IMR-90 (cell line): ENCODE measurements around the gene ERVMER34-1.

ENCODE experiments used
- CEBPB ChIP-seq: IDR thresholded peaks from 2 replicates; pipeline ENCODE4 v1.6.1; 2012; ENCODE audit warnings: low read depth, low read length, improper control_type of control experiment
- CTCF ChIP-seq: conservative IDR thresholded peaks from 2 replicates; pipeline ENCODE4 v1.5.1; 2012; ENCODE audit warnings: mild to moderate bottlenecking, low read depth, low read length, improper control_type of control experiment
- MAFK ChIP-seq: IDR thresholded peaks from 2 replicates; pipeline ENCODE4 v1.6.1; 2012; ENCODE audit warnings: low read depth, low read length, improper control_type of control experiment
- MXI1 ChIP-seq: IDR thresholded peaks from 2 replicates; pipeline ENCODE4 v1.6.1; 2012; ENCODE audit warnings: low read depth, mild to moderate bottlenecking, low read length, moderate library complexity, borderline replicate concordance
- POLR2A ChIP-seq: IDR thresholded peaks from 2 replicates; pipeline ENCODE4 v1.6.1; 2012; ENCODE audit warnings: mild to moderate bottlenecking, low read depth, low read length
- RCOR1 ChIP-seq: IDR thresholded peaks from 2 replicates; pipeline ENCODE4 v1.6.1; 2012; ENCODE audit warnings: mild to moderate bottlenecking, low read length, improper control_type of control experiment; ENCODE audit not compliant: insufficient replicate concordance
- RFX5 ChIP-seq: IDR thresholded peaks from 2 replicates; pipeline ENCODE4 v1.8.0; 2012; ENCODE audit warnings: low read depth, mild to moderate bottlenecking, low read length, moderate library complexity
- SMC3 ChIP-seq: fragments of 150-350 bp; IDR thresholded peaks from 2 replicates; pipeline ENCODE4 v1.6.1; 2016; ENCODE audit warnings: low read depth, mild to moderate bottlenecking, antibody characterized with exemption, low read length, moderate library complexity
- USF2 ChIP-seq: fragments of 150-350 bp; IDR thresholded peaks from 2 replicates; pipeline ENCODE4 v1.6.1; 2017; ENCODE audit warnings: mild to moderate bottlenecking, antibody characterized with exemption, low read length, low read depth

- TF ChIP-seq CTCF (no peak), USF2 (no peak), MAFK (no peak), POLR2A (no peak), SMC3 (no peak), MXI1 (no peak), CEBPB (no peak), RFX5 (no peak), RCOR1 (no peak)
Measured at GRCh38 chr4:52701207-52701606, 50.0 kb downstream of the ERVMER34-1 start.
